NCI-H2196 treated with DMSO at 0.1 percent for 48 hours (cell line): ENCODE results near the gene CAMK1D.

Source experiments
- DNase-seq: peaks from one replicate; lab custom pipeline; 2025; ENCODE audit not compliant: unreplicated experiment; lab: John Stamatoyannopoulos, UW

The CAMK1D gene

GRCh38 chr10:12510984-12511383 is 161.6 kb downstream of the CAMK1D start:
- no peak for DNase-seq

- no peak for DNase-seq
These were observed 162.3 kb downstream of the CAMK1D start for GRCh38 chr10:12511651-12512050.

DNA sequence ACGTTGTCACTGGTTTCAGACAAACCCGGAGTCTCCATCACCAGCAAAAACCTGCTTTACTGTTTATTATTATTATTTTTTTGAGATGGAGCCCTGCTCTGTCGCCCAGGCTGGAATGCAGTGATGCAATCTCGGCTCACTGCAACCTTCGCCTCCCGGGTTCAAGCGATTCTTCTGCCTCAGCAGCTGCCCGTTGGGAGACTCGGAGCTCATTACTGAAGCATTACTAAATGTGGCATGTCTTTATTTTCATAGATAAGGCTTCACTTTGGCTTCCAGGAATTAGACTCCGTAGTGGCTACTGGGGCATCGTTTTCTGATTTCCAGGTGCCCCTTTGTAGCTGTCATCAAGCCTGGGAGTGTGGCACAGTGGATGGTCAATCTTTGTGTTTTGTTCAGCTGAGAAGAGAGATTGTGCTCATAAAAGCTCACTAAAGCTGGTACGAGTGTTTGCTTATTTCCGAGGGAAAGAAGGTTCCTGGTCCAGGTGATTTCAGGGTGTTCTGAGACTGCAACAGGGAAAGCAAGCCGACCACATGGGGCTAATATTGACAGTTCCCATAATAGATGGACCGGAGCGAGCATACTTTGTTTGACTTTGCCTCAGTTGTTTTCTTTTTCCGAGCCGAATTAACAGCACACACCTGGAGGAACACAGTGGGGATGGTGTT is 163.1 kb downstream of the CAMK1D start:
- DNase-seq = peak; percentile 64

- DNase-seq = peak; percentile 69
These were observed 163.6 kb downstream of the CAMK1D start for GRCh38 chr10:12513003-12513365.

DNA sequence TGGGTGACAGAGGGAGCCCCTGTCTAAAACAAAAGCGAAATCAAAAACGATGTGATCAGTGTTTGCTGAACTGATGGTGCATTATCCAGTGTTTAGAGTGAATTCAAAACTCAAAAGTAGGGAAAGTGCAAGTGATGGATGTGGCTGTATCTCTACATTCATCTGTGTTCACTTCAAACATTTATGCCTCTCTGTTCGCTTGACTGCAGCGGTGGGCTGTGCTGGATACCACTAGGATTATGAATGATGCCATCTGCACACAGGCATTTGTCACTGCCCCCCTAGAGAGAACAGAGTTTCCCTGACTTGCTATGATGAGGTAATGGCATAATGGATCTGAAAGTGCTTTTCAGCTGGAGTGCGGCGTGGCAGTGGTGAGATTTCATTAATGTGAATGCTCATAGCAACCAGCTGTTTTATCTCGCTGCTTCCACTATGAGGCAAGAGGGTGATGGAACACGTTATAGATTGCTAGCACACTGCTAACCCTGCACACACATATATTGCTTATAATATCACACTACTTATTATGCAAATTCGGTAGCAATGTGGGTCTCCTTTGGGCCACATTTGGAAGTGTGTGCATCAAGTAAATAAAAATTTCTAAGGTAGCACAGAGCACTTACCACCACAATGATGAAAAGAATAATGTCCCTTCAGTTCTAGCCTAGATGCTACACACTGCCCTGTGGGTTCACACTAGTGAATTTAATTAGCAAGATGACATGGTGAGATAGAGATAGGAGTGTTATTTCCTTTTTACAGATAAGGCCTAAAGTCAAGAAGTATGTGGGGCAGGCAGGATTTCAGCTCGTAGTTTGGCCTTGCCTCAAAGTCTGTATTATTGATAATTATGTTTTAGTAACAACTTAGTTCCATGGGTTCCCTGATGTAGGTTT is 164.7 kb downstream of the CAMK1D start:
- DNase-seq = no peak

DNA sequence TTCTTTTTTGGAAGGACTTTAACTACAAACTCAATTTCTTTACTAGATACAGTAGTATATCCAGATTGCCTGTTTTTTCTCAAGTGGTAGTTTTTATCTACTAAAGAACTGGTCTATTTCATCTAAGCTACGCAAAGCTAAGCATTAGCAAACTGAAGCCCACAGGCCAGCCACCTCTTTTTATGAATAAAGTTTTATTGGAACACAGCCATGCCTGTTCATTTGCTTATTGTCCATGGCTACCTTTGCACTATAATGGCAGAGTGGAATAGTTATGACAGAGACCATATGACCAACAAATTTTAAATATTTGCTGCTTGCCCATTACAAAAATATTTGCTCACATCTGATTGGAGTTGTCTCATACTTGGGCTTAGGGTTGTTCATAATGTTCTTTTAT is 168.7 kb downstream of the CAMK1D start:
- no peak for DNase-seq

GRCh38 chr10:12521423-12521822 is 172.1 kb downstream of the CAMK1D start:
- DNase-seq = no peak

DNA sequence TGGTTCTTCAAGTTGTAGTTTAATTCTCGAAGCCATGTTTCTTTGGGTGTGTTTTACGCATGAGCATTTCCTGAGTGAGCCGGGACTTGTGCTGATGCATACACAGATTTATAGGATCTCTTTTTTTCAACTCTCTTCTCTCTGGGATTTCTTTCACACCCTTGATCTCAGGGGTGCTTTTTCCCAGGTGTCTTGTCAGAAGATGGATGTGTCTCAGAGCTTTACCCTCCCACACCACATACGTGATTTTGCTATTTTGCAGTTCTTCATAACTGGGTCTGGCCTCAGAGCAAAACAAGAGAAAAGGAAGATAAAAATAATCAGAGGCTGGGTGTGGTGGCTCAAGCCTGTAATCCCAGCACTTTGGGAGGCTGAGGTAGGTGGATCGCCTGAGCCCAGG is 177.0 kb downstream of the CAMK1D start:
- no peak for DNase-seq

GRCh38 chr10:12529976-12530375 is 180.6 kb downstream of the CAMK1D start:
- no peak for DNase-seq

DNA sequence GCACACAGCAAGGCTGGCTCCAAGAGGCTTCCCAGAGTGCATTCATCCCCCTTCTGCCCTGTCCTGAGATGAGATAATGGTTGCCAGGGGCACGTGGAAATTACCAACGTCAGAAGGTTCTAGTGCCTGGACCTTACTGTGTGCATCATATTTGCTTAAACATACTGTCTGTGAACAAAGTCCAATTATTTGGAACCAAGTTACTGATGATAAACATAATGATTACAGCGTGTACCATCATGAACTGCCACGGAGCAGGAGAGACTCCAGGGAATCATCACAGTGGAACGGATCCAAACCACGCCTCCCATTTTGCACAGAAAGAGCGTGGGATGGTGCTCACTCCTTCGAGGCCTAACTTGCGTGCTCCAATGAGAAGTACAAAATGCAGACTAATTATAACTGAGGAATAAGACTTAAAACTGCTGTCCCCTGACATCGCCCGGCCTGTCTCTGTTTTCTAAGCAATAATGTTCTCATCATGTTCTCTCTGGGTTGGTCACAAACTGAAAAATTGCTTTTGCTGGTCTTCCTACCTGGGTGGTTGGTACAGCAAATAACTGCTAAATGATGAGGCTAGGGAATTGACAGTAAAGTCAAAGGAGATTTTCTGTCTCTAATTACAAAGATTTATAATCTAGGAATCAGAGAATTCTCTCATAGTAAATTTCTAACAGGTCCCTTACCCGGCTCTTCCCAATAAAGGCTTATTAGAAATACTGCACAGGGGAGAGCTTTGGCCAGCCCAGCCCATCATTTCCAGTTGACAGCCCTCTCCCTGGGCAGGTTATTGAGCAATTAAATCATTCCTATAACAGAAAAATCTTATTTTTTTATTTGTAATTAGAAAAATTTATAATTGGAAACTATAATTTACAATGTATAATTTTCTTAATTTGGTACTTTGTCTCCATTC is 182.2 kb downstream of the CAMK1D start:
- DNase-seq = no peak

GRCh38 chr10:12533151-12533550 is 183.8 kb downstream of the CAMK1D start:
- no peak for DNase-seq

- DNase-seq = no peak
These were observed 184.4 kb downstream of the CAMK1D start for GRCh38 chr10:12533723-12534122.

- DNase-seq = no peak
These were observed 185.5 kb downstream of the CAMK1D start for GRCh38 chr10:12534824-12535223.

GRCh38 chr10:12535656-12536055 is 186.3 kb downstream of the CAMK1D start:
- DNase-seq = no peak

GRCh38 chr10:12538491-12538995 is 189.2 kb downstream of the CAMK1D start:
- no peak for DNase-seq

DNA sequence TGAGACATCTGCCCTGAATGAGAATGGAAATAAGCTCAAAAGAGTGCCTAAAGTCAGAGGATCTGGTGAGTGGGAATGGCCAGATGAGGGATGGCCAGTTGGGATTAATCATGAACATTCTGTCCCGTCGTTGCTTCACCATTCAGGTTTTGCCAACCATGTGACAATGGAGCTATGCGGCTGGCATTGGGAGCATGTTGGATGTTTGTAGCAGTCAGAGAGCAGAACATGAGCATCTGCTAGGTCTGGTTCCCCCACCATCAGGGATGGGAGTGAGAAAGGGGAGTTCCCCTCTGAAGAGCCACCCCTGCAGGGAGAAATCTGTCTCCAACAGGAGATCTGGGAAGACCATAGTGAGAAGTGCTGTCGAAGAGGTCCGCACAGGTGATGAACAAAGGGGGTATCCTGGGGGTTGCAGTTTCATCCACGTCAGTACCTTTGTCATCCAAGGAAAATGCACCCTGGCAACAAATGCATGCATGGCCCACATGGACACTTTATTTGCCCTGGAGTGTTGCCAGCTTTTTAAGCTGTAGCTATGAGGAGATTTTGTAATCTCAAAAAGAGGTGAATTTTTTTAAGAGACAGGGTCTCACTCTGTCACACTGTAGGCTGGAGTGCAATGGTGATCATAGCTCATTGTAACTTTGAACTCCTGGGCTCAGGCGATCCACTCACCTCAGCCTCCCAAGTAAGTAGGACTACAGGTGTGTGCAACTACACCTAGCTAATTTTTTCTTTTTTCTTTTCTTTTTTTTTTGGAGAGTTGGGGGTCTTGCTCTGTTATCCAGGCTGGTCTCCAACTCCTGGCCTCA is 190.2 kb downstream of the CAMK1D start:
- no peak for DNase-seq

- DNase-seq = no peak
These were observed 191.0 kb downstream of the CAMK1D start for GRCh38 chr10:12540341-12540781.

- no peak for DNase-seq
These were observed 192.2 kb downstream of the CAMK1D start for GRCh38 chr10:12541446-12542067.

- DNase-seq = no peak
These were observed 192.9 kb downstream of the CAMK1D start for GRCh38 chr10:12542133-12542670.

DNA sequence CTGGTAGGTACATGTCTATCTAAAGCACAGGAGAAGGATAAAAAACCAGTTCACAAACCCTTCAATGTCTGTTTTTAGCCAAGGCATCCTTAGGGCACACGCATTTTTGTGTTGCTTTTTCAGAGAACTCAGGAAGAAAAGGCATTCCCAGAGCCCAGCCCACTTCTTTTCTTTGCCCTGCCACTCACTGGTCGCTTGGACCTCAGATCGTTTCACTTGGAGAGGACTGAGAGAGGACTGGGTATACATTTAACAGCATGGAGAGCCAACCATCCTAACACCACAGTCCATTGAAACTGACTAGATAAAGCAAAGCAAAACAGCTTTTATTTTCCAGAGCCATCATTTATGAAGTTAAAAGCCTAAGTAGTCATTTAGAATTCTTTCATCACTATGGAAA is 194.2 kb downstream of the CAMK1D start:
- no peak for DNase-seq
